ENCODE results near the gene PRDM16. TPM values are rescaled to one million over a fixed set of nuclear protein-coding genes. Genes with fewer than 3 reads are reported as not detected.

PRDM16 gene
- total RNA-seq, 4 donors from 2014 or later = 0.41 to 0.95 TPM; not detected in 2

GRCh38 chr1:3130268-3130667 lies 61.3 kb downstream of the PRDM16 start:
- in situ Hi-C loops (cut with MboI; ENCODE audit: low pct_ligation_motif_present in 1 of 4, low pct_unique_long_range_greater_than_20kb in 1 of 4, low sequenced_read_pairs in 3 of 4) = no loop called here
- WGBS, 2 donors (ENCODE audit: low coverage in 1 of 2) = 87% methylated on average over 13 of the region's 13 CpGs; no CpG with 5 or more reads in 1 of the 2 donors
- no peak overlapping the region for H3K4me3 ChIP-seq
- intact Hi-C loops (cut with DNase I; ENCODE audit: low total_unique reads) = no loop called here
- no peaks in the 10 kb centered on the region for H3K36me3 ChIP-seq
- no peaks in the 10 kb centered on the region for H3K27me3 ChIP-seq
- H3K27ac ChIP-seq = no peak overlapping the region
- no peak for TF ChIP-seq POLR2A (IDR thresholded peaks at IDR 0.05)
- TF ChIP-seq POLR2AphosphoS5 (IDR thresholded peaks at IDR 0.05) = no peak
- H3K4me1 ChIP-seq = peaks cover 0 to 33% (median 4%) of the 10 kb centered on the region in 4 donors
- H3K9me3 ChIP-seq = no peaks in the 10 kb centered on the region
- no peak for DNase-seq

GRCh38 chr1:3132660-3133059 lies 63.7 kb downstream of the PRDM16 start:
- 52 to 76% methylated on average over 3 to 12 of the region's 12 CpGs for WGBS, 2 donors (ENCODE audit: low coverage in 1 of 2)
- Histone ChIP-seq H3K4me1 (peaks cover 0 to 16% (median 0%) of the 10 kb centered on the region in 4 donors), H3K4me3 (no peak overlapping the region), H3K27me3 (no peaks in the 10 kb centered on the region), H3K27ac (no peak overlapping the region), H3K36me3 (no peaks in the 10 kb centered on the region), H3K9me3 (no peaks in the 10 kb centered on the region)
- TF ChIP-seq POLR2AphosphoS5 (IDR thresholded peaks at IDR 0.05) = no peak
- TF ChIP-seq POLR2A (IDR thresholded peaks at IDR 0.05) = no peak
- no peak for TF ChIP-seq EP300 (IDR thresholded peaks at IDR 0.05; ENCODE audit: low read depth)
- intact Hi-C loops (cut with DNase I; ENCODE audit: low total_unique reads) = no loop called here
- in situ Hi-C loops (cut with MboI; ENCODE audit: low pct_ligation_motif_present in 1 of 4, low pct_unique_long_range_greater_than_20kb in 1 of 4, low sequenced_read_pairs in 3 of 4) = no loop called here
- DNase-seq = no peak

GRCh38 chr1:3133686-3134085 lies 64.7 kb downstream of the PRDM16 start:
- no peak for DNase-seq
- H3K27ac ChIP-seq = no peak overlapping the region

GRCh38 chr1:3134381-3135072 lies 65.5 kb downstream of the PRDM16 start:
- H3K4me1 ChIP-seq = peaks cover 0 to 13% (median under 1%) of the 10 kb centered on the region in 4 donors

More at GRCh38 chr1:3133686-3134085, 64.7 kb downstream of the PRDM16 start:
- in situ Hi-C loops (cut with MboI; ENCODE audit: low pct_ligation_motif_present in 1 of 4, low pct_unique_long_range_greater_than_20kb in 1 of 4, low sequenced_read_pairs in 3 of 4) (no loop called here), intact Hi-C loops (cut with DNase I; ENCODE audit: low total_unique reads) (no loop called here)
- TF ChIP-seq CTCF (IDR thresholded peaks at IDR 0.05) = no peak
- no peak for TF ChIP-seq POLR2A (IDR thresholded peaks at IDR 0.05)
- no peak for TF ChIP-seq POLR2AphosphoS5 (IDR thresholded peaks at IDR 0.05)
- TF ChIP-seq EP300 (IDR thresholded peaks at IDR 0.05; ENCODE audit: low read depth) = no peak
- WGBS, 2 donors (ENCODE audit: low coverage in 1 of 2) = 51 to 61% methylated on average over 5 to 12 of the region's 12 CpGs
- H3K9me3 ChIP-seq = no peaks in the 10 kb centered on the region
- H3K36me3 ChIP-seq = no peaks in the 10 kb centered on the region
- H3K4me1 ChIP-seq = peaks cover 0 to 11% (median 0%) of the 10 kb centered on the region in 4 donors
- H3K4me3 ChIP-seq = no peak overlapping the region
- peaks cover 5% of the 10 kb centered on the region for H3K27me3 ChIP-seq

More at GRCh38 chr1:3134381-3135072, 65.5 kb downstream of the PRDM16 start:
- no peak overlapping the region for H3K27ac ChIP-seq
- intact Hi-C loops (cut with DNase I; ENCODE audit: low total_unique reads) = no loop called here
- TF ChIP-seq POLR2AphosphoS5 (IDR thresholded peaks at IDR 0.05) (no peak), EP300 (IDR thresholded peaks at IDR 0.05; ENCODE audit: low read depth) (no peak), POLR2A (IDR thresholded peaks at IDR 0.05) (no peak), CTCF (IDR thresholded peaks at IDR 0.05) (no peak)
- no peaks in the 10 kb centered on the region for H3K9me3 ChIP-seq
- in situ Hi-C loops (cut with MboI; ENCODE audit: low pct_ligation_motif_present in 1 of 4, low pct_unique_long_range_greater_than_20kb in 1 of 4, low sequenced_read_pairs in 3 of 4) = no loop called here
- 90 to 93% methylated on average over 3 to 36 of the region's 36 CpGs for WGBS, 2 donors (ENCODE audit: low coverage in 1 of 2)
- H3K27me3 ChIP-seq = peaks cover 14% of the 10 kb centered on the region
- no peaks in the 10 kb centered on the region for H3K36me3 ChIP-seq
- no peak for DNase-seq
- H3K4me3 ChIP-seq = no peak overlapping the region
